ENCODE results near the gene DENND1A.

DNA sequence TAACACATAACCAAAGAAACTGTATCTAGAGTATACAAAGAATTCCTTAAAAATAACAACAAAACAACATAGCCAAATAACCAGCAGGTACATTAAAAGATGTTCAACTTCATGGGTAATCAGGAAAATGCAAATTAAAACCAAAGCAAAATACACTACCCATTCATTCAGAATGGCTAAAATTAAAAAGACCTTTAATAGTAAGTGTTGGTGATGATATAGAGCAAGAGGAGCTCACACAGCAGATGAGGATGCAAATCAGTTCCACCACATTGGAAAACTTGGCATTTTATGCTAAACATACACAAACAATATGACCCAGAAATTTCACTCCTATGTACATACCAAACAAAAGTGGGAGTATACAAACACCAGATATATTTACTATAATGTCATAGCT, 97.8 kb downstream of the DENND1A start:
- TF ChIP-seq POLR2A (IDR thresholded peaks at IDR 0.05) (no peak), CTCF (IDR thresholded peaks at IDR 0.05) (no peak)
